ENCODE results near the gene LRRC32.

The LRRC32 gene

GRCh38 chr11:76628408-76628947, 42.1 kb downstream of the LRRC32 start:
- Histone ChIP-seq H3K27ac (ENCODE audit: low read length, poor library complexity, severe bottlenecking) (no peak overlapping the region), H3K4me3 (ENCODE audit: insufficient read depth in 1 of 2, low read depth in 1 of 2, low read length in 2 of 2) (no peak overlapping the region), H2BK15ac (ENCODE audit: low read depth, poor library complexity, severe bottlenecking) (no peak overlapping the region), H3K4me2 (ENCODE audit: low read length, poor library complexity, severe bottlenecking) (no peak overlapping the region), H3K9ac (ENCODE audit: low read length) (no peak overlapping the region), H3K27me3 (ENCODE audit: control insufficient read depth in 1 of 2, insufficient read depth in 1 of 2, low read length in 2 of 2) (no peaks in the 10 kb centered on the region), H3K79me1 (replicated peaks; ENCODE audit: low read length, poor library complexity, severe bottlenecking) (no peaks in the 10 kb centered on the region), H3K23ac (ENCODE audit: low read length in 2 of 2) (no peak overlapping the region), H2BK12ac (ENCODE audit: low read length in 2 of 2) (no peak overlapping the region), H3K4me1 (ENCODE audit: control insufficient read depth, insufficient read depth, low read depth, low read length) (peaks cover 2% of the 10 kb centered on the region), H2BK120ac (ENCODE audit: low read depth, low read length) (no peak overlapping the region), H4K8ac (ENCODE audit: low read length) (no peak overlapping the region), H3K4ac (ENCODE audit: low read depth in 1 of 2, low read length in 2 of 2) (no peak overlapping the region), H3K14ac (ENCODE audit: low read length in 2 of 2) (peak overlapping the region in 1 of 2 experiments; percentile 35), H3K36me3 (ENCODE audit: control insufficient read depth in 1 of 2, insufficient read depth in 2 of 2, low read depth in 1 of 2, low read length in 2 of 2) (no peaks in the 10 kb centered on the region), H3K9me3 (ENCODE audit: control insufficient read depth, low read length) (peaks cover 11% of the 10 kb centered on the region), H2AFZ (ENCODE audit: low read depth, low read length) (no peak overlapping the region), H3K18ac (ENCODE audit: low read depth in 1 of 2, low read length in 2 of 2) (no peak overlapping the region), H2BK5ac (ENCODE audit: low read depth, low read length, poor library complexity, severe bottlenecking) (no peak overlapping the region), H2AK5ac (ENCODE audit: low read length, severe bottlenecking) (no peak overlapping the region), H4K91ac (ENCODE audit: low read length) (no peak overlapping the region)
- 96% methylated on average over 8 of the region's 8 CpGs for WGBS
- no peak for DNase-seq

- H3K79me1 ChIP-seq (replicated peaks; ENCODE audit: low read length, poor library complexity, severe bottlenecking): no peaks in the 10 kb centered on the region
- no peak overlapping the region for H2BK15ac ChIP-seq (ENCODE audit: low read depth, poor library complexity, severe bottlenecking)
- H2BK12ac ChIP-seq (ENCODE audit: low read length in 2 of 2): no peak overlapping the region
- no peak overlapping the region for H2AFZ ChIP-seq (ENCODE audit: low read depth, low read length)
- H3K9me3 ChIP-seq (ENCODE audit: control insufficient read depth, low read length): peaks cover 11% of the 10 kb centered on the region
- H3K4me3 ChIP-seq (ENCODE audit: insufficient read depth in 1 of 2, low read depth in 1 of 2, low read length in 2 of 2): no peak overlapping the region
- no peak overlapping the region for H3K4me2 ChIP-seq (ENCODE audit: low read length, poor library complexity, severe bottlenecking)
- peak overlapping the region in 1 of 2 experiments; percentile 42 for H3K18ac ChIP-seq (ENCODE audit: low read depth in 1 of 2, low read length in 2 of 2)
- WGBS: 93% methylated on average over 7 of the region's 7 CpGs
- H3K9ac ChIP-seq (ENCODE audit: low read length): no peak overlapping the region
- H4K8ac ChIP-seq (ENCODE audit: low read length): no peak overlapping the region
- no peak overlapping the region for H4K91ac ChIP-seq (ENCODE audit: low read length)
- H3K36me3 ChIP-seq (ENCODE audit: control insufficient read depth in 1 of 2, insufficient read depth in 2 of 2, low read depth in 1 of 2, low read length in 2 of 2): no peaks in the 10 kb centered on the region
- DNase-seq: no peak
- peak overlapping the region; percentile 36 for H2BK120ac ChIP-seq (ENCODE audit: low read depth, low read length)
- peaks cover 3% of the 10 kb centered on the region for H3K4me1 ChIP-seq (ENCODE audit: control insufficient read depth, insufficient read depth, low read depth, low read length)
- H3K23ac ChIP-seq (ENCODE audit: low read length in 2 of 2): no peak overlapping the region
- H2BK5ac ChIP-seq (ENCODE audit: low read depth, low read length, poor library complexity, severe bottlenecking): no peak overlapping the region
- no peak overlapping the region for H3K4ac ChIP-seq (ENCODE audit: low read depth in 1 of 2, low read length in 2 of 2)
- H3K27me3 ChIP-seq (ENCODE audit: control insufficient read depth in 1 of 2, insufficient read depth in 1 of 2, low read length in 2 of 2): no peaks in the 10 kb centered on the region
- H3K14ac ChIP-seq (ENCODE audit: low read length in 2 of 2): no peak overlapping the region
- H3K27ac ChIP-seq (ENCODE audit: low read length, poor library complexity, severe bottlenecking): no peak overlapping the region
- H2AK5ac ChIP-seq (ENCODE audit: low read length, severe bottlenecking): no peak overlapping the region
Measured at GRCh38 chr11:76627606-76628005, 42.9 kb downstream of the LRRC32 start.

- H3K9ac ChIP-seq (ENCODE audit: low read length): no peak overlapping the region
- no peaks in the 10 kb centered on the region for H3K36me3 ChIP-seq (ENCODE audit: control insufficient read depth in 1 of 2, insufficient read depth in 2 of 2, low read depth in 1 of 2, low read length in 2 of 2)
- no peak overlapping the region for H4K91ac ChIP-seq (ENCODE audit: low read length)
- no peak overlapping the region for H2BK120ac ChIP-seq (ENCODE audit: low read depth, low read length)
- H3K4me3 ChIP-seq (ENCODE audit: insufficient read depth in 1 of 2, low read depth in 1 of 2, low read length in 2 of 2): no peak overlapping the region
- H2BK5ac ChIP-seq (ENCODE audit: low read depth, low read length, poor library complexity, severe bottlenecking): no peak overlapping the region
- no peak overlapping the region for H3K23ac ChIP-seq (ENCODE audit: low read length in 2 of 2)
- H4K8ac ChIP-seq (ENCODE audit: low read length): no peak overlapping the region
- H3K4me1 ChIP-seq (ENCODE audit: control insufficient read depth, insufficient read depth, low read depth, low read length): peaks cover 3% of the 10 kb centered on the region
- no peak overlapping the region for H3K14ac ChIP-seq (ENCODE audit: low read length in 2 of 2)
- H3K79me1 ChIP-seq (replicated peaks; ENCODE audit: low read length, poor library complexity, severe bottlenecking): no peaks in the 10 kb centered on the region
- no peak overlapping the region for H3K27ac ChIP-seq (ENCODE audit: low read length, poor library complexity, severe bottlenecking)
- H2AK5ac ChIP-seq (ENCODE audit: low read length, severe bottlenecking): no peak overlapping the region
- peaks cover 11% of the 10 kb centered on the region for H3K9me3 ChIP-seq (ENCODE audit: control insufficient read depth, low read length)
- DNase-seq: peak; percentile 19
- no peak overlapping the region for H3K18ac ChIP-seq (ENCODE audit: low read depth in 1 of 2, low read length in 2 of 2)
- no peak overlapping the region for H3K4me2 ChIP-seq (ENCODE audit: low read length, poor library complexity, severe bottlenecking)
- no peak overlapping the region for H2AFZ ChIP-seq (ENCODE audit: low read depth, low read length)
- 72% methylated on average over 6 of the region's 6 CpGs for WGBS
- no peaks in the 10 kb centered on the region for H3K27me3 ChIP-seq (ENCODE audit: control insufficient read depth in 1 of 2, insufficient read depth in 1 of 2, low read length in 2 of 2)
- H2BK15ac ChIP-seq (ENCODE audit: low read depth, poor library complexity, severe bottlenecking): no peak overlapping the region
- H3K4ac ChIP-seq (ENCODE audit: low read depth in 1 of 2, low read length in 2 of 2): no peak overlapping the region
- no peak overlapping the region for H2BK12ac ChIP-seq (ENCODE audit: low read length in 2 of 2)
Measured at GRCh38 chr11:76626921-76627401, 43.6 kb downstream of the LRRC32 start.

GRCh38 chr11:76626266-76626665, 44.3 kb downstream of the LRRC32 start:
- DNase-seq: no peak
- Histone ChIP-seq H3K4ac (ENCODE audit: low read depth in 1 of 2, low read length in 2 of 2) (no peak overlapping the region), H3K9me3 (ENCODE audit: control insufficient read depth, low read length) (peaks cover 11% of the 10 kb centered on the region), H3K4me3 (ENCODE audit: insufficient read depth in 1 of 2, low read depth in 1 of 2, low read length in 2 of 2) (no peak overlapping the region), H3K27me3 (ENCODE audit: control insufficient read depth in 1 of 2, insufficient read depth in 1 of 2, low read length in 2 of 2) (no peaks in the 10 kb centered on the region), H2BK5ac (ENCODE audit: low read depth, low read length, poor library complexity, severe bottlenecking) (no peak overlapping the region), H2BK120ac (ENCODE audit: low read depth, low read length) (no peak overlapping the region), H3K18ac (ENCODE audit: low read depth in 1 of 2, low read length in 2 of 2) (no peak overlapping the region), H4K91ac (ENCODE audit: low read length) (no peak overlapping the region), H4K8ac (ENCODE audit: low read length) (no peak overlapping the region), H3K4me2 (ENCODE audit: low read length, poor library complexity, severe bottlenecking) (no peak overlapping the region), H3K36me3 (ENCODE audit: control insufficient read depth in 1 of 2, insufficient read depth in 2 of 2, low read depth in 1 of 2, low read length in 2 of 2) (no peaks in the 10 kb centered on the region), H3K23ac (ENCODE audit: low read length in 2 of 2) (no peak overlapping the region), H2BK12ac (ENCODE audit: low read length in 2 of 2) (no peak overlapping the region), H3K27ac (ENCODE audit: low read length, poor library complexity, severe bottlenecking) (no peak overlapping the region), H3K4me1 (ENCODE audit: control insufficient read depth, insufficient read depth, low read depth, low read length) (peaks cover 3% of the 10 kb centered on the region), H2AFZ (ENCODE audit: low read depth, low read length) (no peak overlapping the region), H3K14ac (ENCODE audit: low read length in 2 of 2) (no peak overlapping the region), H3K9ac (ENCODE audit: low read length) (no peak overlapping the region), H3K79me1 (replicated peaks; ENCODE audit: low read length, poor library complexity, severe bottlenecking) (no peaks in the 10 kb centered on the region), H2BK15ac (ENCODE audit: low read depth, poor library complexity, severe bottlenecking) (no peak overlapping the region), H2AK5ac (ENCODE audit: low read length, severe bottlenecking) (no peak overlapping the region)
- WGBS: 80% methylated on average over 2 of the region's 3 CpGs

All from mesenchymal stem cell (in vitro differentiated cells and primary cell).